Esophagus muscularis mucosa (tissue), 4 donors: ENCODE results near the gene DISC1. TPM values are rescaled to one million over a fixed set of nuclear protein-coding genes. Genes with fewer than 3 reads are reported as not detected.
"Not testable (repeated sequence)": the region's sequence is repeated elsewhere in the genome, so short reads cannot be mapped to it uniquely, and the experiment has no call there.

Source experiments
- DNase-seq: peaks from one replicate; pipeline ENCODE4 v3.0.0-alpha.2; 2017; ENCODE audit errors: extremely low spot score
- H3K27ac ChIP-seq, 4 donors: fragments of 200-600 bp; sonication (generic); replicated peaks in 1 of 4; 1 replicate in 3 of 4; 2 replicates in 1 of 4; pipeline ENCODE4 v1.5.1; 2016 to 2019; ENCODE audit warnings: mild to moderate bottlenecking in 1 of 4
- H3K27me3 ChIP-seq, 4 donors: fragments of 200-600 bp; sonication (generic); one replicate each; pipeline versions ENCODE4 v1.5.1 to v1.6.0; 2016 to 2019
- H3K36me3 ChIP-seq, 4 donors: fragments of 200-600 bp; sonication (generic); one replicate each; pipeline ENCODE4 v1.5.1; 2016 to 2019
- H3K4me1 ChIP-seq, 4 donors: fragments of 200-600 bp; sonication (generic); one replicate each; pipeline ENCODE4 v1.5.1; 2016 to 2019
- H3K4me3 ChIP-seq, 4 donors: fragments of 200-600 bp; sonication (generic); 1 replicate in 2 of 4; 2 replicates in 2 of 4; pipeline ENCODE4 v1.5.1; 2016 to 2019; ENCODE audit warnings: mild to moderate bottlenecking in 4 of 4, moderate library complexity in 1 of 4
- H3K9me3 ChIP-seq, 4 donors: fragments of 200-600 bp; sonication (generic); 1 replicate in 3 of 4; 2 replicates in 1 of 4; pipeline ENCODE4 v1.5.1; 2016 to 2019
- CTCF ChIP-seq, 3 experiments: fragments of 200-600 bp in 2 of 3; fragments of 450-650 bp in 1 of 3; sonication (generic) in 2 of 3; IDR thresholded peaks; one replicate each; pipeline ENCODE4 v1.5.1; 2017 to 2019; ENCODE audit warnings: antibody characterized with exemption in 3 of 3, mild to moderate bottlenecking in 2 of 3, moderate library complexity in 1 of 3
- EP300 ChIP-seq: sonication (generic); formaldehyde crosslinking; IDR thresholded peaks from one replicate; pipeline ENCODE4 v1.6.1; 2017; ENCODE audit warnings: antibody characterized with exemption
- POLR2A ChIP-seq: fragments of 450-650 bp; IDR thresholded peaks from one replicate; pipeline ENCODE4 v1.6.1; 2017; ENCODE audit warnings: antibody characterized with exemption, moderate library complexity, mild to moderate bottlenecking, low read depth
- POLR2AphosphoS5 ChIP-seq, 2 donors: sonication (generic); formaldehyde crosslinking; IDR thresholded peaks; one replicate each; pipeline ENCODE4 v1.6.1; 2017; ENCODE audit warnings: antibody characterized with exemption in 2 of 2
- WGBS: methylation state at CpG from one replicate; pipeline ENCODE4 v1.1.5; 2018; 5-methylcytosine and 5-hydroxymethylcytosine counted together
- intact Hi-C: fragments of 100-400 bp; cut with DNase I; formaldehyde crosslinking; loops from one replicate; pipeline ENCODE4 v1.15.1; 2023
- total RNA-seq, 4 donors: library from RNA; depleted of rRNA; stranded (reverse); fragments of >200 nt; gene quantifications; one replicate each; pipeline versions ENCODE4 v1.1.0 to v1.2.1, GENCODE V29; 2016

The DISC1 gene
- total RNA-seq, 4 donors from 2014 or later: 5.3 to 6.6 (median 6.2) TPM

GRCh38 chr1:231642618-231643017, 16.0 kb downstream of the DISC1 start:
- intact Hi-C loops: no loop called here
- WGBS: 49% methylated on average over 2 of the region's 2 CpGs
- H3K27ac ChIP-seq: no peak overlapping the region

GRCh38 chr1:231643071-231643934, 16.7 kb downstream of the DISC1 start:
- TF ChIP-seq EP300: no peak
- no peak for TF ChIP-seq CTCF (IDR thresholded peaks at IDR 0.05)
- no peak for TF ChIP-seq POLR2AphosphoS5 (IDR thresholded peaks at IDR 0.05)
- no peak for TF ChIP-seq POLR2A
- no peaks in the 10 kb centered on the region for H3K9me3 ChIP-seq
- H3K4me1 ChIP-seq: peaks cover 0 to 8% (median 3%) of the 10 kb centered on the region in 4 donors
- H3K36me3 ChIP-seq: no peaks in the 10 kb centered on the region
- peak overlapping the region in 1 of 4 donors; percentile 30 for H3K27ac ChIP-seq
- DNase-seq: no peak
- H3K4me3 ChIP-seq: no peak overlapping the region
- intact Hi-C loops: no loop called here
- H3K27me3 ChIP-seq: no peaks in the 10 kb centered on the region
- WGBS: 80% methylated on average over 13 of the region's 13 CpGs

More at GRCh38 chr1:231642618-231643017, 16.0 kb downstream of the DISC1 start:
- Histone ChIP-seq H3K27me3 (no peaks in the 10 kb centered on the region), H3K9me3 (no peaks in the 10 kb centered on the region), H3K4me1 (peaks cover 0 to 8% (median 3%) of the 10 kb centered on the region in 4 donors), H3K4me3 (no peak overlapping the region), H3K36me3 (no peaks in the 10 kb centered on the region)
- no peak for DNase-seq
- no peak for TF ChIP-seq EP300
- TF ChIP-seq POLR2AphosphoS5 (IDR thresholded peaks at IDR 0.05): no peak
- no peak for TF ChIP-seq CTCF (IDR thresholded peaks at IDR 0.05)
- TF ChIP-seq POLR2A: no peak

- TF ChIP-seq POLR2AphosphoS5 (IDR thresholded peaks at IDR 0.05) (no peak), CTCF (IDR thresholded peaks at IDR 0.05) (no peak), POLR2A (no peak), EP300 (no peak)
- Histone ChIP-seq H3K27ac (peak overlapping the region in 1 of 4 donors; percentile 30), H3K9me3 (no peaks in the 10 kb centered on the region)
These were observed 17.3 kb downstream of the DISC1 start for GRCh38 chr1:231643935-231644237.

GRCh38 chr1:231645634-231646033, 19.0 kb downstream of the DISC1 start:
- H3K4me3 ChIP-seq, H3K27me3 ChIP-seq, H3K9me3 ChIP-seq, H3K4me1 ChIP-seq, H3K36me3 ChIP-seq, H3K27ac ChIP-seq, intact Hi-C loops, DNase-seq: not testable (repeated sequence)
- 99% methylated on average over 6 of the region's 6 CpGs for WGBS

More at GRCh38 chr1:231643935-231644237, 17.3 kb downstream of the DISC1 start:
- Histone ChIP-seq H3K4me3 (no peak overlapping the region), H3K36me3 (no peaks in the 10 kb centered on the region), H3K27me3 (no peaks in the 10 kb centered on the region), H3K4me1 (peaks cover 0 to 8% (median 3%) of the 10 kb centered on the region in 4 donors)
- DNase-seq: no peak
- intact Hi-C loops: no loop called here

- 96% methylated on average over 4 of the region's 4 CpGs for WGBS
- H3K27me3 ChIP-seq, H3K9me3 ChIP-seq, H3K27ac ChIP-seq, H3K36me3 ChIP-seq, H3K4me1 ChIP-seq, intact Hi-C loops, DNase-seq, H3K4me3 ChIP-seq: not testable (repeated sequence)
These were observed 19.6 kb downstream of the DISC1 start for GRCh38 chr1:231646165-231646564.

GRCh38 chr1:231651621-231652260, 25.2 kb downstream of the DISC1 start:
- DNase-seq, H3K9me3 ChIP-seq, intact Hi-C loops, H3K4me1 ChIP-seq, H3K36me3 ChIP-seq, H3K4me3 ChIP-seq, H3K27me3 ChIP-seq, H3K27ac ChIP-seq: not testable (repeated sequence)
- WGBS: 68% methylated on average over 9 of the region's 10 CpGs
